Measurements from ENCODE around the gene MTIF3.

DNA sequence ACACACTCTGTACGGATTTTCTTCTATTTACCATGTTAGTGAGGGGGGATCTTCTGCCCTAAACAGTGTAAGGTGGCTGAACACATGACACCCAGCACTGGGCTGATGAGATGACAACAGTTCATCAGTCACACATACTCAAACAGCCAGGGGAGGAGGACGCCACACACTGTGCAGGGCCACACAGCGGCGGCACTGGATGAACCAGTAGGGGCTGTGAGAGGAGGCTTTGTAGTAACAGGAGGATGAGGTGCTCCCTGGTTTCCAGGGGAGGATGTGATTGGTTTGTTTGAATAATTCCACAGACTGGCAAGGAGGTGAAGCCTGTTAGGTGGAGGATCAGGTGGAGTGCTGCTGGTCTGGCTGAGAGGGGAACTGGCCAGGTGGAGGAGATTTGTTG, 42.3 kb downstream of the MTIF3 start:
- TF ChIP-seq POLR2A (IDR thresholded peaks at IDR 0.05) = no peak
- no peak for TF ChIP-seq CTCF (IDR thresholded peaks at IDR 0.05)

All from breast epithelium (tissue), 3 donors.